Endodermal cell (in vitro differentiated cells): ENCODE measurements around the gene ROR2. TPM values are rescaled to one million over a fixed set of nuclear protein-coding genes. Genes with fewer than 3 reads are reported as not detected.

Experiments
- DNase-seq: peaks from one replicate; pipeline ENCODE4 v3.0.0-alpha.2; 2017
- H3K27ac ChIP-seq: 2 replicates; pipeline ENCODE4 v1.5.1; 2013; ENCODE audit warnings: mild to moderate bottlenecking, low read depth, low read length, moderate library complexity
- H3K27me3 ChIP-seq: 2 replicates; pipeline ENCODE4 v1.6.1; 2013; ENCODE audit warnings: mild to moderate bottlenecking, low read length, moderate library complexity; ENCODE audit not compliant: insufficient read depth, control insufficient read depth, poor library complexity, severe bottlenecking
- H3K36me3 ChIP-seq: 2 replicates; pipeline ENCODE4 v1.7.0; 2013; ENCODE audit warnings: mild to moderate bottlenecking, low read length, moderate library complexity; ENCODE audit not compliant: control insufficient read depth, insufficient read depth
- H3K4me1 ChIP-seq: one replicate; pipeline ENCODE4 v1.7.0; 2013; ENCODE audit warnings: low read length; ENCODE audit not compliant: control insufficient read depth, insufficient read depth
- H3K4me3 ChIP-seq: 2 replicates; pipeline ENCODE4 v1.5.1; 2013; ENCODE audit warnings: mild to moderate bottlenecking, low read length, moderate library complexity
- H3K9ac ChIP-seq: 2 replicates; pipeline ENCODE4 v1.6.1; 2013; ENCODE audit warnings: mild to moderate bottlenecking, low read length, moderate library complexity; ENCODE audit not compliant: poor library complexity, severe bottlenecking; ENCODE audit errors: extremely low read depth
- H3K9me3 ChIP-seq: 2 replicates; pipeline ENCODE4 v1.6.1; 2013; ENCODE audit warnings: mild to moderate bottlenecking, low read length, moderate library complexity; ENCODE audit not compliant: control insufficient read depth
- H3K27ac Mint-ChIP-seq: 2 replicates; pipeline ENCODE4 v1.8.0; 2020; ENCODE audit warnings: mixed read lengths
- H3K27me3 Mint-ChIP-seq: 2 replicates; pipeline ENCODE4 v1.8.0; 2021; ENCODE audit warnings: mild to moderate bottlenecking, mixed read lengths; ENCODE audit not compliant: insufficient read depth
- H3K36me3 Mint-ChIP-seq: 2 replicates; pipeline ENCODE4 v1.8.0; 2020; ENCODE audit warnings: low read depth, mixed read lengths
- H3K4me1 Mint-ChIP-seq: 2 replicates; pipeline ENCODE4 v1.8.0; 2020; ENCODE audit warnings: mixed read lengths
- H3K4me3 Mint-ChIP-seq: 2 replicates; pipeline ENCODE4 v1.8.0; 2020; ENCODE audit warnings: mild to moderate bottlenecking, moderate library complexity, mixed read lengths
- H3K9me3 Mint-ChIP-seq: 2 replicates; pipeline ENCODE4 v1.8.0; 2020; ENCODE audit warnings: mild to moderate bottlenecking, mixed read lengths
- WGBS, 2 experiments: methylation state at CpG; one replicate each; pipeline versions ENCODE4 v1.1.5 to v1.1.7; 2013; ENCODE audit warnings: missing lambda C conversion rate in 2 of 2, mixed read lengths in 1 of 2; ENCODE audit not compliant: insufficient coverage in 1 of 2, insufficient read length in 1 of 2; 5-methylcytosine and 5-hydroxymethylcytosine counted together
- total RNA-seq, 2 donors: library from RNA; stranded (reverse); fragmentation: NEBNext Ultra II Directional in 1 of 2; extraction: Animal tissue kit (Norgen Biotek cat#: 25700) in 1 of 2; gene quantifications; 2 replicates in 1 of 2; 3 replicates in 1 of 2; pipeline ENCODE4 v1.2.1, GENCODE V29; 2021
- TF ChIP-seq, protein P1 (sequence below): fragments of 200-600 bp; sonication (generic); conservative IDR thresholded peaks from 2 replicates; pipeline ENCODE4 v1.5.0; 2021; ENCODE audit warnings: antibody characterized with exemption, mild to moderate bottlenecking

The ROR2 gene
- total RNA-seq, 2 donors from 2014 or later = 104 to 160 TPM

DNA sequence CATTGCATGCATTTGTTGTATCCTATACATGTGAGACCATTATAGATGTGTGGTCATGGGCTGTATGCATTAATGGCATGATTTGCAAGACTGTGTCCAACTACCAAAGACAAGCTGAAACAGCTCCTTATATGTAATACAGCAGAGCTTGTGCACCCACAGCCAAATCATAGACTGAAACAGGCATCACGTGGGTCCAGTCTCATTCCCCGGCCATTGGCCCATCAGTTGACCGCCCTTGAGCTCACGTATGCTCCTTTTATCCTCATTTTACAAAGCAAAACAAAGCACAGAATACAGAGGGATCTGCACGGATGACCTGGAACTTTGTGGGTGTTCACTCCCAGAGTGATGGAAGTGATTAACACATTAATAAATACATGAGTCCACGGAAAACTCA is 109.1 kb downstream of the ROR2 start:
- no peak overlapping the region for H3K4me3 ChIP-seq
- Mint-ChIP-seq H3K4me1 (peaks cover 60% of the 10 kb centered on the region), H3K4me3 (no peak overlapping the region), H3K27me3 (no peaks in the 10 kb centered on the region), H3K9me3 (no peaks in the 10 kb centered on the region), H3K36me3 (peaks cover 10% of the 10 kb centered on the region), H3K27ac (peak overlapping the region; percentile 52)
- H3K27ac ChIP-seq = no peak overlapping the region
- peaks cover 27% of the 10 kb centered on the region for H3K4me1 ChIP-seq
- no peaks in the 10 kb centered on the region for H3K27me3 ChIP-seq
- 91 to 93% methylated on average over 3 to 6 of the region's 6 CpGs for WGBS, 2 experiments
- H3K36me3 ChIP-seq = peaks cover 83% of the 10 kb centered on the region
- H3K9me3 ChIP-seq = no peaks in the 10 kb centered on the region
- TF ChIP-seq, protein P1, sequence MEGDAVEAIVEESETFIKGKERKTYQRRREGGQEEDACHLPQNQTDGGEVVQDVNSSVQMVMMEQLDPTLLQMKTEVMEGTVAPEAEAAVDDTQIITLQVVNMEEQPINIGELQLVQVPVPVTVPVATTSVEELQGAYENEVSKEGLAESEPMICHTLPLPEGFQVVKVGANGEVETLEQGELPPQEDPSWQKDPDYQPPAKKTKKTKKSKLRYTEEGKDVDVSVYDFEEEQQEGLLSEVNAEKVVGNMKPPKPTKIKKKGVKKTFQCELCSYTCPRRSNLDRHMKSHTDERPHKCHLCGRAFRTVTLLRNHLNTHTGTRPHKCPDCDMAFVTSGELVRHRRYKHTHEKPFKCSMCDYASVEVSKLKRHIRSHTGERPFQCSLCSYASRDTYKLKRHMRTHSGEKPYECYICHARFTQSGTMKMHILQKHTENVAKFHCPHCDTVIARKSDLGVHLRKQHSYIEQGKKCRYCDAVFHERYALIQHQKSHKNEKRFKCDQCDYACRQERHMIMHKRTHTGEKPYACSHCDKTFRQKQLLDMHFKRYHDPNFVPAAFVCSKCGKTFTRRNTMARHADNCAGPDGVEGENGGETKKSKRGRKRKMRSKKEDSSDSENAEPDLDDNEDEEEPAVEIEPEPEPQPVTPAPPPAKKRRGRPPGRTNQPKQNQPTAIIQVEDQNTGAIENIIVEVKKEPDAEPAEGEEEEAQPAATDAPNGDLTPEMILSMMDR = no peak
- DNase-seq = peak; percentile 33
- H3K9ac ChIP-seq = no peak overlapping the region

GRCh38 chr9:91840469-91840868 is 109.6 kb downstream of the ROR2 start:
- peak overlapping the region; percentile 36 for H3K27ac Mint-ChIP-seq
- no peak overlapping the region for H3K27ac ChIP-seq
- peak; percentile 45 for DNase-seq
- WGBS, 2 experiments = 73 to 92% methylated on average over 3 to 8 of the region's 8 CpGs
- H3K36me3 ChIP-seq = peaks cover 85% of the 10 kb centered on the region
- H3K4me3 ChIP-seq = no peak overlapping the region
- H3K4me1 Mint-ChIP-seq = peaks cover 63% of the 10 kb centered on the region
- peaks cover 10% of the 10 kb centered on the region for H3K36me3 Mint-ChIP-seq
- H3K4me1 ChIP-seq = peaks cover 27% of the 10 kb centered on the region
- H3K9me3 ChIP-seq = no peaks in the 10 kb centered on the region
- H3K4me3 Mint-ChIP-seq = no peak overlapping the region
- H3K27me3 ChIP-seq = no peaks in the 10 kb centered on the region
- no peaks in the 10 kb centered on the region for H3K27me3 Mint-ChIP-seq
- TF ChIP-seq, protein P1 = no peak
- H3K9me3 Mint-ChIP-seq = no peaks in the 10 kb centered on the region
- no peak overlapping the region for H3K9ac ChIP-seq

DNA sequence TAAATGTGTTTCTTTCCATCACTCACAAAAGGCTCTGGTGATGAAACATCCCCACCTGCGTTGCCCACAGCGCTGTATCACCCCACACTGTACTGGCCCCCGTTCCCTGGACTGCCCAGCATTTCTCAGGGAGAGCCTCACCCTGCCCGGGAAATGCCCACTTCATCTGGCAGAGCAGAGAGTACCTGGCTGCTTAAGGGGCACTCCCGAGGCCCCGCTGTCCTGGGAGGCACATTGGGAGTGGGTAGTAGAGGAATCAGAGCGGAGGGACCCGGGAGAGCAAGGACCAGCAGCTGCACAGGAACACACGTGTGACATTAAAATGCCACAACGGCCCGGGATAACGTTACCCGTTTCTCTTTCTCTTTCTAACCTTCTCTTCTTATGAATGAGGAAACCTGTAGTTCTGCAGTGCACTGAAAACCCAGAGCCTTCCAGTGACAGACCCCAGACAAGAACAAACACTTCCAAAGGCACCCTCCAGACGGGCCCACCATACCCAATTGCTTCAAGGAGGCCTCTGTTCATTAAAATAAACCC is 110.0 kb downstream of the ROR2 start:
- Mint-ChIP-seq H3K36me3 (peaks cover 9% of the 10 kb centered on the region), H3K9me3 (no peaks in the 10 kb centered on the region), H3K27ac (peak overlapping the region; percentile 36), H3K4me1 (peaks cover 64% of the 10 kb centered on the region), H3K4me3 (no peak overlapping the region), H3K27me3 (no peaks in the 10 kb centered on the region)
- peaks cover 85% of the 10 kb centered on the region for H3K36me3 ChIP-seq
- H3K9ac ChIP-seq = no peak overlapping the region
- H3K27me3 ChIP-seq = no peaks in the 10 kb centered on the region
- peak; percentile 26 for DNase-seq
- TF ChIP-seq, protein P1 = no peak
- 92 to 98% methylated on average over 12 to 14 of the region's 14 CpGs for WGBS, 2 experiments
- H3K4me1 ChIP-seq = peaks cover 29% of the 10 kb centered on the region
- no peak overlapping the region for H3K4me3 ChIP-seq
- no peak overlapping the region for H3K27ac ChIP-seq
- no peaks in the 10 kb centered on the region for H3K9me3 ChIP-seq
